Activated CD4-positive, alpha-beta T cell treated with anti-CD3 and anti-CD28 coated beads, Interleukin-2, amount 50 U/mL, for 48 hours (primary cell): ENCODE results near the gene KIF1A.
A peak's percentile ranks its signal among the peaks of the same experiment; 100 is the strongest.

ENCODE experiments used
- DNase-seq, 2 experiments: peaks; one replicate each; pipeline ENCODE4 v3.0.0-alpha.2; 2020

The KIF1A gene

GRCh38 chr2:240762971-240763370 lies 57.0 kb downstream of the KIF1A start:
- no peak for DNase-seq

DNA sequence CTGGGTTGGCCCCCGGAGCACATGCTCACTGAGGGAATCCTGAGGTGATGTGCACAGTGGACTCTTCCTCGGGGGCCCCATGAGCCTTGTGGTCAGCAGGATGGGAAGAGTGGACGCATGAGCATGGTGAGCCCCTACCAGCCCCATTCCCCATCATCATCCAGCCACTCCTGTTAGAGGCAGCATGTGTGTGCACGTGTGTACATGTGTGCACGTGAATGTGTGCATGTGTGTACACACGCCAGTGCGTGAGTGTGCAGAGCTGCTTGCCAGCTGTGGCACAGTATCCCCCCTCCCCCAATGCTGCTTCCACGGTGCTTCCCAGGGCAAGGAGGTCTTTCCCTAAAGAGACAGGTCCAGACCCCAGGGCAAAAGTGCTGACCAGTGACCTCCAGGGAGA lies 57.8 kb downstream of the KIF1A start:
- DNase-seq: no peak

GRCh38 chr2:240760576-240761246 lies 59.3 kb downstream of the KIF1A start:
- DNase-seq: no peak

GRCh38 chr2:240760121-240760520 lies 59.9 kb downstream of the KIF1A start:
- no peak for DNase-seq

DNA sequence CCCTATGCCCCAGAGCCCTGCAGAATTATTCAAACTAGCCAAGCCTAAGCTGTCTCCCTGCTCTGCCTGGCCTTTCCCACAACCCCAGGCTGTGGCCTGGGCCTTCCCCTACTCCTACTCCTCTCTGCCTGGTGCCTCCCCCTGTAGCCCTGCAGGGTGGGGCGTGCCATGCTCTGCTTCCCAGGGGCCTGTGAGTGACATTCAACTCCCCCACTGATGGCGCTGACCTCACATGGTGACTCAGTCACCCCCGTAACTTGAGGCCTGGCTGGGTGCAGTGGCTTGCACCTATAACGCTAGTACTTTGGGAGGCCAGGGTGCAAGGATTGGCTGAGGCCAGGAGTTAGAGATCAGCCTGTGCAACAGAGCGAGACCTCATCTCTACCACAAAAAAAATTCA lies 60.6 kb downstream of the KIF1A start:
- peak; percentile 31 to 52 for DNase-seq

GRCh38 chr2:240757086-240757614 lies 62.9 kb downstream of the KIF1A start:
- no peak for DNase-seq

- no peak for DNase-seq
Observed at GRCh38 chr2:240752209-240752608, 67.8 kb downstream of the KIF1A start.

GRCh38 chr2:240750409-240750808 lies 69.6 kb downstream of the KIF1A start:
- DNase-seq: no peak

- DNase-seq: no peak
Observed at GRCh38 chr2:240749516-240749915, 70.5 kb downstream of the KIF1A start.

- DNase-seq: no peak
Observed at GRCh38 chr2:240747256-240747655, 72.8 kb downstream of the KIF1A start.

DNA sequence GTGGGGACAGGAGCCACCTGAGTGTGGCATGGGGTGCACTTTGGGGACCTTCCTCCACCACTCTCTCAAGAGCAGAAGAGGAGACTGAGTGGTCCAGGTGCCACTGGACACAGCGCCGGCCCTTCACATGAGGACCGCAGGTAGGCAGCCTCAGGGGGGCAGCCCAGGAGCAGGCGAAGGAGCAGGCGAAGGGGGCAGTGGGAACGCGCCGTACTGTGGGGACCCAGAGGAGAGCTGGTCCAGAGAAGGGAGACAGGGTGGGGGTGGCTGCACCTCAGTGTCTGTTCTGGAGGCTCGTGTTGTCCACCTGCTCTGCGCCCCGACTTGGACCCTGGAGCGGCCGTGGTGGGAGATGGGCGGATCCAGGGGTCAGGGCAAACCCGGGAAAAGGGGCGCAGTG lies 73.3 kb downstream of the KIF1A start:
- DNase-seq: no peak

DNA sequence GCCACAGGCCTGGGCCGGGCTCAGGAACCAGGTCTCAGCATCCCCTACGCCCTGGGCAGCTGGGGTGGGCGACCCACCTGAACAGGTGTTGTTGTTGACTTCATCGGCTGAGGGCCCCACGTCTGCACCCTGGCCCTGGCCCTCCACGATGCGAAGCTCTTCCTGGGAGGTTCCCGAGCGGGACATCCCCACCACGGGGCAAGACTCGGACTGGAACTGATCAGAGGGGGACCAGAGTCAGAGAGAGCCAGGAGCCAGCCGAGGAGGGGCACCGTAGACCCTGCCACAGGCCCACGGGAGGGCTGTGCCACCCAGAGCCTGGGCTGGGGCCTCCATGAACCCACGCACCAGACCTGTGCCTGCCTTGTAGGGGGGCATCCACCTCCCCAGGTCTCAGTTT lies 74.1 kb downstream of the KIF1A start:
- DNase-seq: no peak

- DNase-seq: no peak
Observed at GRCh38 chr2:240745456-240745855, 74.6 kb downstream of the KIF1A start.

DNA sequence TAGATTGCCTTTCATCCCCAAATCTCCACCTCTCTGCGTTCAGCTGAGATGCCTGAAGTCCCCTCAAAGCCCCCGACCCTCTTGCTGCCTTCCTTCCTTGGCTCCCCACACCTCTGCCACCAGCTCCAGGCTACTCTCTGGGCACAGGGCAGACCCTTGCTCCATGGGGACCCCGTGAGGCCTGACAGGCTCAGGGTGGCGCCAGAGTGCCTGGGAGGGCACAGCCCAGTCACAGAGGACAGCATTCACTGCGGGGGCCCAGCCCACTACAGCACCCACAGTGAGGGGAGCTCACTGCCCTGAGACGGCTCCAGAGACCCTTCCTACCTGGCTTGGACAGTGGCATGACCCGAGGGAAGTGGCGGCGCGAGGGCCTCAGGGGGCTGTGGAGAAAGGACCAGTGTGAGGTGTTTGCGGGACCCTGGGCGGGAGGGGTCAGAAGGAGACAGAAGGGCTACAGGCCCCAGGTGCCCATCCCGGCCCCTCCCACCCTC lies 77.4 kb downstream of the KIF1A start:
- DNase-seq: no peak

- DNase-seq: no peak
Observed at GRCh38 chr2:240741091-240741490, 78.9 kb downstream of the KIF1A start.

DNA sequence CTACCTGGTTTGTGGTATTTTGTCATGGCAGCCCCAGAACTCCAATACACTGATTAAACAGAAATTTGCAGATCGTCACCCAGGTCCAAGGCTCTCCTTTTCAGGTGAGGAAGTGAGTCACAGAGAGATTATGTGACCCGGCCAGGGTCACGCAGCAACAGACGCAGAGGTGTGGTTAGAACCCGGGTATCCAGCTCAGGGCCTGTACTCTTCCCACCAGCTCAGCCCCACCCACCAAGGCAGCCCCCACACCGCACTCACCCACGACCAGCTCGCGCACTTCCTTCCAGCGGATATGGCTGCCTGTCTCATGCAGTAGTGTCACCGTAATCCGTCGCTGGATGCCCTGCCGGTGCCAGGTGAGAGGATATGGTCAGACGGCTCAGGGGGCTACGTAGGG lies 80.2 kb downstream of the KIF1A start:
- peak; percentile 4 to 10 for DNase-seq

GRCh38 chr2:240737958-240738357 lies 82.1 kb downstream of the KIF1A start:
- DNase-seq: no peak

DNA sequence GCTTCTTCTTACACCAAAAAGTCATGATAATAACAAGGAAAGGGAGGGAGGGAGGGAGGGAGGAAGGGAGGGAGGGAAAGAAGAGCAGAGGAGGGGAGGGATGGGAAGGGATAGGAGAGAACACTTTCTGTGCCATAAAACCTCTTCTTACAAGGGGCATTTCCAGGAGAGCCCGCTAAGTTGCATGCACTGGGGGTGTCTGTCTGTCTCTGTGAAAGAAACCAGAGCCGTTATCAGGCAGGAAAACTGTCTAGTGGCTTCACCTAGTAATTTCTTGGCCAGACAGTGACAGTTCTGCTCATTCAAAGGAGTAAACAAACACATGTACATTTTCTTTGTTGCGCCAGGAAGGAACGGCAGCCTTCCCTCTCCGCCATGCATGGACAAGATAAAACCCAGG lies 82.5 kb downstream of the KIF1A start:
- no peak for DNase-seq

- DNase-seq: no peak
Observed at GRCh38 chr2:240736281-240737250, 83.5 kb downstream of the KIF1A start.

GRCh38 chr2:240735476-240735875 lies 84.5 kb downstream of the KIF1A start:
- no peak for DNase-seq

GRCh38 chr2:240734756-240735155 lies 85.3 kb downstream of the KIF1A start:
- no peak for DNase-seq

- peak; percentile 18 for DNase-seq
Observed at GRCh38 chr2:240733803-240734495, 86.1 kb downstream of the KIF1A start.
